Central memory CD4-positive, alpha-beta T cell (primary cell): ENCODE measurements around the gene DDA1.
"Not testable (repeated sequence)": the region's sequence is repeated elsewhere in the genome, so short reads cannot be mapped to it uniquely, and the experiment has no call there.

ENCODE experiments used
- DNase-seq: peaks from one replicate; pipeline ENCODE4 v3.0.0; 2022
- total RNA-seq, 3 experiments: gene quantifications; one replicate each; lab custom pipeline; 2026; lab: John Stamatoyannopoulos, UW

The DDA1 gene
- total RNA-seq = 30.1 to 50.5 (median 49.9) reads per million in 3 experiments

DNA sequence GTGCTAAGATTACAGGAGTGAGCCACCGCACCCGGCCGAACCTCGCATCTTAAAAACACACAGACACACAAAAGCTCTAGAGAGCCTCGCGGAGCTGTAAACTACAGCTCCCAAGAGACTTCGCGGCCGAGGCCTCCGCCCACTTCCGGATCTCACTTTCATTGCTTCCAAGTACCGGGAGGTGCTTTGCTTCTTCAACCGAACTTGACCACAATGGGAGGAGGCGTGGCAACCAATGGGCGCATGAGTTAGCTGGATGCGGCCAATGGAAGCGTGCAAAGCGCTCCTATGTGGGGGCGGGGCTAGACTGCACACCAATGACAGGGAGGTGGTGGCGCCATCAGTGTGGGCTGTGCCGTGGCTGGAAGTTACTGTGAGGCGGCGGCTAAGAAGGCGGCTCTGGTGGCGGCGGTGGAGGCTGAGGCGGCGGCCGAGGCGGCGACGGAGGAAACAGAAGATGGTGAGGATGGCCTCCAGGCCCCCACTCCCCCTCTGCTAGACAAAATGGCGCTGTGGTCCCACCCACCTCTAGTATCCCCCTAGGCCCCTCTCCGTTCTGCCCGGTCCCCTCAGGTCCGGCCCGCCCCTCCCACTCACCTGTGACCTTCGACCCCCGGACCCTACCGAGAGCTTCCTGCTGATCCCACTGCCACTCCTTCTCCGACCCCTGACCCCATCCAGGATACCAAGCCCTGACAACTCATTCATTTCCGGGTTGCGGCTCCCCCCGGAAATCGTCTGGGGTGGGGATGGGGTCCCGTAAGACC lies at the start of gene DDA1:
Gene DDA1, plus strand, starts transcription at position 366 of the 767 bp plus-strand sequence. Its CDS starts 92 bp downstream, at position 458.
- DNase-seq = peak; percentile 99

GRCh38 chr19:17259934-17260333 lies 49.4 kb upstream of the DDA1 start:
- DNase-seq = no peak

- DNase-seq = peak; percentile 84
These were observed 48.5 kb upstream of the DDA1 start for GRCh38 chr19:17260842-17261325.

- no peak for DNase-seq
These were observed 46.8 kb upstream of the DDA1 start for GRCh38 chr19:17262557-17262956.

DNA sequence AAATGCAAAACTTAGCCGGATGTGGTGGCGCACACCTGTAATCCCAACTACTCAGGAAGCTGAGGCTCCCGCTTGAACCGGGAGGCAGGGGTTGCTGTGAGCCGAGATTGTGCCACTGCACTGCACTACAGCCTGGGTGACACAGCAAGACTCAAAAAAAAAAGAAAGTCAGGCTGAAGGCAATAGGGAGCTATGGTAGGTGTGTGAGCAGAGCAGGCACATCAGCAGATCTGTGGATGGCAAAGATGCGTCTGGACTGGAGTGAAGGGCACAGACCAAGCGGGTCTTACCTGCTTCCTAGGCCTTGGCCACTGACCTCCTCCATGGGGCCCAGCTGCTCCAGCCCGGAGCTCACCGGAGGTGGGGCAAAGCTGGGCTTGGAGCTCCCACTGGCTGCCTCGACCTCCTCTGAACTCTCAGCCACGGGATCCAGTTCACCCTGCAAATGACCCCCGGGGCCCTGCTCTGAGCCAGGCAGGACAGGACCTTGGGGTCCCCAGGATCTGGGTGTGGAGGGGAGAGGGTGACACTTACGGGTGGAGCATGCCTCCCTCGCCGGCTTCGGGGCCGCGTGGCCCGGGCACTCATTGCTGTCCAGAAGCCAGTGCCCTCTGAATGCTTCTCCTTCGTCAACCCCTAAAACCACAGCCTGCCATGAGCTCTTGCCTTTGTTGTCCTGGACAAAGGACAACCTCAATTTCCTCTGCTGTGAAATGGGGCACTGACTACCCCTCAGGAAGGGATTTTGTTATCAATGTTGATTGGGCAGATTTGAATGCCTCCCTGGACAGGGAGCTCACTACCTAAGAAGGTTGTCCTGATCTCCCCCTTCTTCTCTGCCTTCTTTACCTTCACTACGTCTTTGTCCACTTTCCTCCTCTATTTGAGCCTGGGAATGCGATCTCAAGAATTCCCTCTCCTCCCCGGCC lies 45.4 kb upstream of the DDA1 start:
- DNase-seq = no peak

GRCh38 chr19:17264641-17264979 lies 44.8 kb upstream of the DDA1 start, which contains the start of gene USHBP1:
Gene USHBP1, minus strand, starts transcription at chr19:17264745. Its CDS starts 446 bp downstream, at chr19:17264299.
- no peak for DNase-seq

DNA sequence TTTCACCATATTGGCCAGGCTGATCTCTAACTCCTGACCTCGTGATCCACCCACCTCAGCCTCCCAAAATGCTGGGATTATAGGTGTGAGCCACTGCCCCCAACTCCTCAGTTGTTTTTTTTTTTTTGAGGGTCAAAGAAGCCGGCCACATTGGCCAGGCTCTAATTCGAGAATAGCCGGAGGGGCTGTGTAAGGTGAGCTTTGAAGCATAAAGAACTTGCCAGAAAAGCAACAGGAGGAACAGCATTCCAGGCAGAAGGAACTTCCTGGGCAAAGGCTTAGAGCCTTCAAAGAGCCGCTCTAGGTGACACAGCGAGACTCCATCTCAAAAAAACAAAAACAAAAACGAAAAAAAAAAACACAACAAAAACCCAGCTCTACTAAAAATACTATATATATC lies 43.3 kb upstream of the DDA1 start:
- no peak for DNase-seq

GRCh38 chr19:17266589-17266974 lies 42.8 kb upstream of the DDA1 start:
- DNase-seq = no peak

DNA sequence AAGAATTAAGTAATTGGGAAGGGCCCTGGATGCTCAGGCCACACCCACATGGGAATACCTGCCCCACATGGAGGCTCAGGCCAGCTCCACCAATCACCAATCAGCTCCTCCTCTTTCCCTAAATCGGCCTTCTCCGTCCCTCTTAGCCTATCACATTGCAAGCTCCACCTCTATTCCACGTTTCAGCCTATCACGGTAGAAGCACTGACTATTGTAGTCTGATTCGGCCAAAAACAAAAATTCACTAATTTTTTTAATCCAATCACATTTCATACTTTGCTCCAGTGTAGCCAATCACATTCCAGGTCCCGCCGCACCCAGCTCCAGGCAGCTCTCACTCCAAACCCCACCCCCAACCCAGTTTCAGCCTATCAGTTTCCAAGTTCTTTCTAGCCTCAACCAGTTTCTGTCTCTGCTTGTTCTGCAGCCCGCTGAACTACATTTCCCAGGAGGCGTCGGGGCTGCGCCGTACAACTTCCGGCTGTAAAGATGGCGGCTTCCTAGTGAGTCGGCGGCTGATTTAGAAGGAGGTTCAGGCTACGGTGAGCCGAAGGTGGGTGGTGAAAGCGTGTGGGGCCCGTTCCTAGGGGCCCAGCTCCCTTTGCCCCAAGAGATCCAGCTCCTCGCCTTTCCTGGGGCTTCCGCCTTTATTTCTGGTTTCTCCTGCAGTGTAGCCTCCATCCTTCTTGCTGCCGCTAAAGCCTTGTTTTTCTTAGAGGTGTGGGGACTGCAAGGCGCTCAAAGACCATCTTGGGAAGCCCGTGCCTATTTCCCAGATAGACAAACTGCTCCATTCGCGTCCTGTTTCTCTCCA lies 42.2 kb upstream of the DDA1 start, which contains the start of gene BABAM1:
Gene BABAM1, plus strand, starts transcription at position 469 of the 814 bp plus-strand sequence. CDS start 1,364 bp downstream, outside the sequence.
- DNase-seq = peak; percentile 99

DNA sequence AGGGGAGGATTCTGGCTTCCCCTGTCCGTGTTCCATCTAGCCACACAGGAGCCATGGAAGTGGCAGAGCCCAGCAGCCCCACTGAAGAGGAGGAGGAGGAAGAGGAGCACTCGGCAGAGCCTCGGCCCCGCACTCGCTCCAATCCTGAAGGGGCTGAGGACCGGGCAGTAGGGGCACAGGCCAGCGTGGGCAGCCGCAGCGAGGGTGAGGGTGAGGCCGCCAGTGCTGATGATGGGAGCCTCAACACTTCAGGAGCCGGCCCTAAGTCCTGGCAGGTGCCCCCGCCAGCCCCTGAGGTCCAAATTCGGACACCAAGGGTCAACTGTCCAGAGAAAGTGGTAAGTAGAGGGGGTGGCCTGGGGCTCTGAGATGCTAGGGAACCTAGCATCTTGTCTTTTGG lies 40.6 kb upstream of the DDA1 start:
- no peak for DNase-seq

- DNase-seq = not testable (repeated sequence)
These were observed 34.5 kb upstream of the DDA1 start for GRCh38 chr19:17274892-17275291.

DNA sequence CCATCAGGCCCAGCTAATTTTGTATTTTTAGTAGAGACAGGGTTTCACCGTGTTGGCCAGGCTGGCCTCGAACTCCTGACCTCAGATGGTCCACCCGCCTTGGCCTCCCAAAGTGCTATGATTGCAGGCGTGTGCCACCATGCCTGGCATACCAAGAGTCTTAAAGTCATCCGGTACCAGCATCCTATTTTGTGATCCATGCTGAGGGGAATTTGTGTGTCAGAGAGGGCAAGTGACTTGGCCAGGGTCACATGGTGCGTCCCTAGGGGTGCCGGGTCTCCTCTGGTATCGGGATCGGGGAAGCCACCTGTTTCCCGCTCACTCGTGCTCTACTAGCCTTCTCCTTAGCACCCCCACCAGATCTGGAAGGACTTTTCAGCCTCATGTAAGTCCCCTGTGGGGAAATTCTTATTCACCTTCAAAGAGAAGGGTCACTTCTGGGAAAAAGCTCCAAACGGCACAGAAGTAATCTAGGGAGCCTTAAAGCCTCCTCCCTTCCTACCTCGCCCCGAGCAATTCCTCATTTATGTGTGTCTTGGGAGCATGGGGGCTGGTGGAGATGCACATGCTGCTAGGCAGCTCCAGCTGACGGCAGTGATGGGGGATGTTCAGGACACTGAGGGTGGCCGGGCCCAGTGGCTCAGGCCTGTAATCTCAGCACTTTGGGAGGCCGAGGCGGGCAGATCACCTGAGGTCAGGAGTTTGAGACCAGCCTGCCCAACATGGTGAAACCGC lies 33.8 kb upstream of the DDA1 start:
- DNase-seq = no peak

DNA sequence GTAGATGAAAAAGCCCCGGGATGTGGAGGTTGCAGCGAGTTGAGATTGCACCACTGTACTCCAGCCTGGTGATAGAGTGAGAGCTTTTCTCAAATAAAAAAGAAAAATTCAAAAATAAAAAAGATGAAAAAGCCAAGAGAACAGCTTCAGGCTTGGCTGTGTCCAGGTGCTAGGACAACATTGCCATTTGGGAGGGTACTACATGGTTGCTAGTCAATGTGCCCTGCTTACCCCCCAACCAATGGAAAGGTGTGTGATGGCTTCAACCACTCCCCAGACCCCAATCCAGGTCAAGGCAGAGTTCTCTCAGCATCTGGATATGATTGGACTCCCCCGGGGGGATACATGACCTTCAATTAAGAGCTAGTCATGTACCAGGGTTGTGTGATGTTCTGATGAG lies 29.9 kb upstream of the DDA1 start:
- no peak for DNase-seq

GRCh38 chr19:17281391-17282304 lies 27.7 kb upstream of the DDA1 start, which contains the start of gene ANKLE1:
Gene ANKLE1, plus strand, starts transcription at chr19:17281901. Its CDS starts 20 bp downstream, at chr19:17281921.
- DNase-seq = no peak

- peak; percentile 72 for DNase-seq
These were observed 26.8 kb upstream of the DDA1 start for GRCh38 chr19:17282488-17283125.

DNA sequence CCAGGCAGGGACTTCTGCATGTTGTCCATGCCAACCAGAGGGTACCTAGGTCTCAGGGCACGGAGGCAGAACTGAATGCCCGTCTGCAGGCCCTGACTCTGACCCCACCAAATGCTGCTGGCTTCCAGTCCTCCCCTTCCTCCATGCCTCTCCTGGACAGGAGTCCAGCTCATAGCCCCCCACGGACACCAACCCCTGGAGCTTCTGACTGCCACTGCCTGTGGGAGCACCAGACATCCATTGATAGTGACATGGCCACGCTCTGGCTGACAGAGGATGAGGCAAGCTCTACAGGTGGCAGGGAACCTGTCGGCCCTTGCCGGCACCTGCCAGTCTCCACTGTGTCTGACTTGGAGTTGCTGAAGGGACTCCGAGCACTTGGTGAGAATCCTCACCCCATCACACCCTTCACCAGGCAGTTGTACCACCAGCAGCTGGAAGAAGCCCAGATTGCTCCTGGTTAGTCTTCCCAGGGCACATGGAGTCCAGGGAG lies 25.8 kb upstream of the DDA1 start:
- DNase-seq = no peak

DNA sequence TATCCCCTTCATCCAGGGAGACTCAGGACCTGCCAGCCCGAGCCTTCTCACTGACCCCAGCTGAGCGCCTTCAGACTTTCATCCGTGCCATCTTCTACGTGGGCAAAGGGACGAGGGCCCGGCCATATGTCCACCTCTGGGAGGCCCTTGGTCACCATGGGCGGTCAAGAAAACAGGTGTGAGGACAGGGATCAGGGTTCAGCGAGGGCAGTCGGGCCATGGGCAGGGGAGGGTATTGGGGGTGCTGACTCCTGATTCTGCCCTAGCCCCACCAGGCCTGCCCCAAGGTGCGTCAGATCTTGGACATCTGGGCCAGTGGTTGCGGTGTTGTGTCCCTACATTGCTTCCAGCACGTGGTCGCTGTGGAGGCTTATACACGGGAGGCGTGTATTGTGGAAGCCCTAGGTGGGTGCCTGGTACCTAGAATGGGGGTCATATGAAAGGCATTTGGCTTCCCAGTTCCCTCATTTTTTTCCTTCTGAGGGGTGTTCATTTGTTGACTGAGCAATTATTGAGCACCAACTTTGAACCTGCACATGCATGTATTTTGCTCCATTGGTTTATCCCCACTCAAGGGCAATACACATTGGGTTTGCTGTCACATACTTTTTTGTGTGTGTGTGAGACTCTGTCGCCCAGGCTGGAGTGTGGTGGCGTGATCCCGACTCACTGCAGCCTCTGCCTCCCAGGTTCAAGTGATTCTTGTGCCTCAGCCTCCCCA lies 23.8 kb upstream of the DDA1 start:
- DNase-seq = no peak

GRCh38 chr19:17286263-17286662 lies 23.1 kb upstream of the DDA1 start:
- DNase-seq = no peak

DNA sequence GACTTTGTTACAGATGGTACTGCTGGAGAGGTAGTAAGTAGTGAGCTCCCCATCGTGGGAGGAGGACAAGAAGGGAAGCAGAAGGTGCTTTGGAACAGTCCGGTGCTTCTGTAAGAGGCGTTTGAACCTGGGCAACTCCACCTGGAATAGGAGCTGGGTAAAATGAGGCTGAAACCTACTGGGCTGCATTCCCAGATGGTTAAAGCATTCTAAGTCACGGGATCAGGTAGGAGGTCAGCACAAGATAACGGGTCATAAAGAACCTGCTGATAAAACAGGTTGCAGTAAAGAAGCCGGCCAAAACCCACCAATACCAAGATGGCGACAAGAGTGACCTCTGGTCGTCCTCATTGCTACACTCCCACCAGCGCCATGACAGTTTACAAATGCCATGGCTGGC lies 22.6 kb upstream of the DDA1 start:
- DNase-seq = no peak
